Loucy (cell line): Measurements from ENCODE around the gene PTPN21.

ENCODE experiments used
- H2AFZ ChIP-seq: fragments of 200-600 bp; sonication (generic); 2 replicates; pipeline ENCODE4 v1.6.0; 2016; ENCODE audit warnings: antibody characterized with exemption, mild to moderate bottlenecking, low read length, moderate library complexity
- H3F3A ChIP-seq: fragments of 200-600 bp; 2 replicates; pipeline ENCODE4 v1.6.0; 2016; ENCODE audit warnings: antibody characterized with exemption, low read depth, mild to moderate bottlenecking
- H3K27me3 ChIP-seq: fragments of 200-600 bp; sonication (generic); 2 replicates; pipeline ENCODE4 v1.6.1; 2014; ENCODE audit warnings: low read length, mild to moderate bottlenecking; ENCODE audit not compliant: insufficient read depth, poor library complexity, severe bottlenecking
- H3K36me3 ChIP-seq: fragments of 200-600 bp; sonication (generic); 2 replicates; pipeline ENCODE4 v1.6.1; 2016; ENCODE audit warnings: low read length; ENCODE audit not compliant: insufficient read depth
- H3K4me1 ChIP-seq: fragments of 200-600 bp; sonication (generic); 2 replicates; pipeline ENCODE4 v1.5.1; 2014; ENCODE audit warnings: low read length, mild to moderate bottlenecking; ENCODE audit not compliant: insufficient read depth, poor library complexity, severe bottlenecking
- H3K4me2 ChIP-seq: fragments of 200-600 bp; sonication (generic); 2 replicates; pipeline ENCODE4 v1.6.0; 2014; ENCODE audit warnings: antibody characterized with exemption, low read length, low read depth, mild to moderate bottlenecking; ENCODE audit not compliant: poor library complexity, severe bottlenecking
- H3K4me3 ChIP-seq: fragments of 200-600 bp; sonication (generic); 2 replicates; pipeline ENCODE4 v1.5.1; 2014; ENCODE audit warnings: low read length, mild to moderate bottlenecking, mixed read lengths; ENCODE audit not compliant: poor library complexity, severe bottlenecking
- H3K79me2 ChIP-seq: fragments of 200-600 bp; sonication (generic); 2 replicates; pipeline ENCODE4 v1.6.1; 2014; ENCODE audit warnings: low read length; ENCODE audit not compliant: insufficient read depth
- H3K9ac ChIP-seq: fragments of 200-600 bp; sonication (generic); 2 replicates; pipeline ENCODE4 v1.6.0; 2014; ENCODE audit warnings: mild to moderate bottlenecking, low read depth, low read length, moderate library complexity; ENCODE audit not compliant: poor library complexity, severe bottlenecking
- H3K9me2 ChIP-seq: fragments of 200-600 bp; sonication (generic); replicated peaks from 2 replicates; pipeline ENCODE4 v1.6.1; 2016; ENCODE audit warnings: low read depth, low read length, mixed read lengths
- H3K9me3 ChIP-seq: fragments of 200-600 bp; sonication (generic); 2 replicates; pipeline ENCODE4 v1.6.1; 2014; ENCODE audit warnings: mild to moderate bottlenecking, antibody characterized with exemption, low read length, low read depth; ENCODE audit not compliant: insufficient read depth
- H4K20me1 ChIP-seq: fragments of 200-600 bp; sonication (generic); 2 replicates; pipeline ENCODE4 v1.6.0; 2014; ENCODE audit warnings: antibody characterized with exemption, low read length, mild to moderate bottlenecking; ENCODE audit not compliant: insufficient read depth, poor library complexity, severe bottlenecking
- EZH2phosphoT487 ChIP-seq: fragments of 200-600 bp; IDR thresholded peaks from 2 replicates; pipeline ENCODE4 v1.6.1; 2018; ENCODE audit warnings: antibody characterized with exemption, mild to moderate bottlenecking, moderate library complexity, borderline replicate concordance
- TF ChIP-seq, protein P1 (sequence below): fragments of 200-600 bp; sonication (generic); conservative IDR thresholded peaks from 2 replicates; pipeline ENCODE4 v1.5.1; 2014; ENCODE audit warnings: mild to moderate bottlenecking, antibody characterized with exemption, low read length

The PTPN21 gene

GRCh38 chr14:88554457-88555286 is at the start of gene PTPN21:
PTPN21 (minus strand) TSS chr14:88555007; CDS start chr14:88550417, 4,590 bp downstream.
- Histone ChIP-seq H3K9me2 (no peaks in the 10 kb centered on the region), H3F3A (no peaks in the 10 kb centered on the region), H4K20me1 (no peaks in the 10 kb centered on the region), H3K4me2 (no peak within 1 kb of the TSS), H3K79me2 (no peaks in the 10 kb centered on the region), H3K4me3 (no peak within 1 kb of the TSS), H2AFZ (no peak within 1 kb of the TSS), H3K9me3 (no peaks in the 10 kb centered on the region), H3K27me3 (peaks cover 7% of the 10 kb centered on the region), H3K4me1 (peaks cover 4% of the 10 kb centered on the region), H3K36me3 (no peaks in the 10 kb centered on the region), H3K9ac (no peak within 1 kb of the TSS)
- TF ChIP-seq, protein P1, sequence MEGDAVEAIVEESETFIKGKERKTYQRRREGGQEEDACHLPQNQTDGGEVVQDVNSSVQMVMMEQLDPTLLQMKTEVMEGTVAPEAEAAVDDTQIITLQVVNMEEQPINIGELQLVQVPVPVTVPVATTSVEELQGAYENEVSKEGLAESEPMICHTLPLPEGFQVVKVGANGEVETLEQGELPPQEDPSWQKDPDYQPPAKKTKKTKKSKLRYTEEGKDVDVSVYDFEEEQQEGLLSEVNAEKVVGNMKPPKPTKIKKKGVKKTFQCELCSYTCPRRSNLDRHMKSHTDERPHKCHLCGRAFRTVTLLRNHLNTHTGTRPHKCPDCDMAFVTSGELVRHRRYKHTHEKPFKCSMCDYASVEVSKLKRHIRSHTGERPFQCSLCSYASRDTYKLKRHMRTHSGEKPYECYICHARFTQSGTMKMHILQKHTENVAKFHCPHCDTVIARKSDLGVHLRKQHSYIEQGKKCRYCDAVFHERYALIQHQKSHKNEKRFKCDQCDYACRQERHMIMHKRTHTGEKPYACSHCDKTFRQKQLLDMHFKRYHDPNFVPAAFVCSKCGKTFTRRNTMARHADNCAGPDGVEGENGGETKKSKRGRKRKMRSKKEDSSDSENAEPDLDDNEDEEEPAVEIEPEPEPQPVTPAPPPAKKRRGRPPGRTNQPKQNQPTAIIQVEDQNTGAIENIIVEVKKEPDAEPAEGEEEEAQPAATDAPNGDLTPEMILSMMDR, result no peak
- no peak for TF ChIP-seq EZH2phosphoT487

- Histone ChIP-seq H3K4me2 (no peak overlapping the region), H3K79me2 (no peaks in the 10 kb centered on the region), H4K20me1 (peaks cover 4% of the 10 kb centered on the region), H3K36me3 (peaks cover 75% of the 10 kb centered on the region), H3K9me3 (no peaks in the 10 kb centered on the region), H3K27me3 (no peaks in the 10 kb centered on the region), H2AFZ (no peak overlapping the region), H3K4me1 (no peaks in the 10 kb centered on the region), H3K9me2 (no peaks in the 10 kb centered on the region), H3F3A (no peaks in the 10 kb centered on the region), H3K9ac (no peak overlapping the region), H3K4me3 (no peak overlapping the region)
- no peak for TF ChIP-seq EZH2phosphoT487
- TF ChIP-seq, protein P1, result no peak
Measured at GRCh38 chr14:88604212-88604611, 49.4 kb upstream of the PTPN21 start.

DNA sequence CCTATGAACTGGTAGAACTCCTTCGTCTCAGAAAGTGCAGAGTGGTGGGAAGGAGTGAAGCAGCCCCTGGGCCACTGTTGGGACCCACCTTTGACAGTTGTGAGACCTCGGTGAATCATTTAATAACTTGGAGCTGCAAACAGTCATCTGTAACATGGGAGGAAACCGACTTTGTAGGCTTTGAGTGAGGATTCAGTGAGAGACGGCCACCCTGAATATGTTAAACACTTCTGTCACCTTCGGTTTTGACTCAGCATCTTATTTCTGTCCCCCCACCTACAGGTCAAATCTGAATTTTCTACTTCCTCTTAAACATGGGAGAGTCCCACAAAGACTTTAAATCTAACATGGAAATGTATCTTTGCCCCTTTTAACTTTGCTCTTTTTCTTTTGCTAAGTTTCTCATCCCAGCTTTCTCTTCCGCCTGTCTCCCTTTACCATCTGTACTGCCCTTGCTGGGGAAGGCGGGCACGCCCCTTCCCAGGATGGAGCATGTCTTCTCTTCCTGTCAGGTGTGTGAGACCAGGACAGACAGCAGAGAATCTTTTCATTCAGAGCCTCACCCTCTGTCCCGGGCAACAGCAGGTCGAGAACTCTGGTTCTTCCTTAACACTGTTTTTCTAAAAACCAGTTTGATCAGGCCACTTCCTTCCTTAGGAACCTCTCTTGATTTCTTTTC is 45.1 kb upstream of the PTPN21 start:
- H3K9me3 ChIP-seq, result no peaks in the 10 kb centered on the region
- H3K9me2 ChIP-seq, result no peaks in the 10 kb centered on the region
- H3F3A ChIP-seq, result no peaks in the 10 kb centered on the region
- peaks cover 65% of the 10 kb centered on the region for H3K36me3 ChIP-seq
- H3K4me2 ChIP-seq, result no peak overlapping the region
- H4K20me1 ChIP-seq, result no peaks in the 10 kb centered on the region
- no peaks in the 10 kb centered on the region for H3K4me1 ChIP-seq
- H3K79me2 ChIP-seq, result no peaks in the 10 kb centered on the region
- H3K9ac ChIP-seq, result no peak overlapping the region
- no peak overlapping the region for H3K4me3 ChIP-seq
- no peaks in the 10 kb centered on the region for H3K27me3 ChIP-seq
- no peak overlapping the region for H2AFZ ChIP-seq
- TF ChIP-seq EZH2phosphoT487, result no peak
- TF ChIP-seq, protein P1, result no peak
